Measurements from ENCODE around the gene DLGAP3. TPM values are rescaled to one million over a fixed set of nuclear protein-coding genes. Genes with fewer than 3 reads are reported as not detected.

The DLGAP3 gene
- polyA plus RNA-seq, 1 donor (not counting 4 experiments of a cell fraction or from before 2014, with no cell fraction given) = not detected

GRCh38 chr1:34868230-34869049, 61.0 kb downstream of the DLGAP3 start:
- no peaks in the 10 kb centered on the region for H4K20me1 ChIP-seq (ENCODE audit: control insufficient read depth, extremely low read depth, insufficient read depth, low read length)
- no peaks in the 10 kb centered on the region for H3K9me3 ChIP-seq (ENCODE audit: control insufficient read depth, low read depth, low read length)
- dilution Hi-C loops (cut with MboI; ENCODE audit: extremely low pct_ligation_motif_present, low sequenced_read_pairs) = no loop called here
- H3K79me2 ChIP-seq (ENCODE audit: control insufficient read depth, insufficient read depth, low read length) = no peaks in the 10 kb centered on the region
- DNase-seq (ENCODE audit: low read depth, low spot score) (no peak), FAIRE-seq (no peak)
- H2AFZ ChIP-seq (ENCODE audit: control insufficient read depth, low read length) = no peak overlapping the region
- H3K4me1 ChIP-seq (ENCODE audit: control insufficient read depth, extremely low read depth, insufficient read depth, low read length) = peaks cover 2% of the 10 kb centered on the region
- peaks cover 16% of the 10 kb centered on the region for H3K27me3 ChIP-seq (ENCODE audit: control insufficient read depth, extremely low read depth, insufficient read depth, low read length)
- H3K36me3 ChIP-seq (ENCODE audit: control insufficient read depth in 2 of 2, extremely low read depth in 1 of 2, insufficient read depth in 2 of 2, low read length in 2 of 2) = no peaks in the 10 kb centered on the region
- no peak overlapping the region for H3K4me3 ChIP-seq (ENCODE audit: control insufficient read depth in 2 of 3, extremely low read depth in 1 of 3, insufficient read depth in 2 of 3, low read depth in 1 of 3, low read length in 3 of 3)
- TF ChIP-seq EZH2 (IDR thresholded peaks at IDR 0.05; ENCODE audit: low read length) (no peak), CTCF (optimal IDR thresholded peaks at IDR 0.05 in 1 of 3, IDR thresholded peaks at IDR 0.05 in 1 of 3, conservative IDR thresholded peaks at IDR 0.05 in 1 of 3; ENCODE audit: extremely low read depth in 1 of 3, insufficient read depth in 2 of 3, low read length in 3 of 3) (no peak)
- H3K4me2 ChIP-seq (ENCODE audit: control insufficient read depth, extremely low read depth, insufficient read depth, low read depth, low read length) = no peak overlapping the region
- no peak overlapping the region for H3K9ac ChIP-seq (ENCODE audit: control insufficient read depth, extremely low read depth, insufficient read depth, low read length)
- H3K27ac ChIP-seq (ENCODE audit: control insufficient read depth, insufficient read depth, low read length) = no peak overlapping the region
- no peaks in the 10 kb centered on the region for H3K9me1 ChIP-seq (ENCODE audit: control insufficient read depth, extremely low read depth, insufficient read depth, low read length)

GRCh38 chr1:34867415-34867814, 62.0 kb downstream of the DLGAP3 start:
- Histone ChIP-seq H3K4me2 (ENCODE audit: control insufficient read depth, extremely low read depth, insufficient read depth, low read depth, low read length) (no peak overlapping the region), H3K27me3 (ENCODE audit: control insufficient read depth, extremely low read depth, insufficient read depth, low read length) (peaks cover 12% of the 10 kb centered on the region), H3K9me1 (ENCODE audit: control insufficient read depth, extremely low read depth, insufficient read depth, low read length) (no peaks in the 10 kb centered on the region), H3K9me3 (ENCODE audit: control insufficient read depth, low read depth, low read length) (no peaks in the 10 kb centered on the region), H3K27ac (ENCODE audit: control insufficient read depth, insufficient read depth, low read length) (no peak overlapping the region), H3K4me3 (ENCODE audit: control insufficient read depth in 2 of 3, extremely low read depth in 1 of 3, insufficient read depth in 2 of 3, low read depth in 1 of 3, low read length in 3 of 3) (no peak overlapping the region), H2AFZ (ENCODE audit: control insufficient read depth, low read length) (no peak overlapping the region), H3K9ac (ENCODE audit: control insufficient read depth, extremely low read depth, insufficient read depth, low read length) (no peak overlapping the region), H4K20me1 (ENCODE audit: control insufficient read depth, extremely low read depth, insufficient read depth, low read length) (no peaks in the 10 kb centered on the region), H3K4me1 (ENCODE audit: control insufficient read depth, extremely low read depth, insufficient read depth, low read length) (peaks cover 2% of the 10 kb centered on the region), H3K36me3 (ENCODE audit: control insufficient read depth in 2 of 2, extremely low read depth in 1 of 2, insufficient read depth in 2 of 2, low read length in 2 of 2) (no peaks in the 10 kb centered on the region), H3K79me2 (ENCODE audit: control insufficient read depth, insufficient read depth, low read length) (no peaks in the 10 kb centered on the region)
- FAIRE-seq = no peak
- DNase-seq (ENCODE audit: low read depth, low spot score) = no peak
- dilution Hi-C loops (cut with MboI; ENCODE audit: extremely low pct_ligation_motif_present, low sequenced_read_pairs) = no loop called here
- TF ChIP-seq EZH2 (IDR thresholded peaks at IDR 0.05; ENCODE audit: low read length) (no peak), CTCF (optimal IDR thresholded peaks at IDR 0.05 in 1 of 3, IDR thresholded peaks at IDR 0.05 in 1 of 3, conservative IDR thresholded peaks at IDR 0.05 in 1 of 3; ENCODE audit: extremely low read depth in 1 of 3, insufficient read depth in 2 of 3, low read length in 3 of 3) (no peak)

All from keratinocyte (primary cell).